CD8-positive, alpha-beta memory T cell (primary cell): ENCODE data around the gene ATP6V1A. TPM values are rescaled to one million over a fixed set of nuclear protein-coding genes. Genes with fewer than 3 reads are reported as not detected.

ENCODE experiments used
- CTCF ChIA-PET: fragments of 350-600 bp; sonication (Branson Sonifier 250); formaldehyde crosslinking; loops from one replicate; lab custom pipeline; 2021; ENCODE audit warnings: antibody characterized with exemption; lab: Charles Lee
- POLR2A ChIA-PET: fragments of 350-600 bp; sonication (Branson Sonifier 250); formaldehyde crosslinking; loops from one replicate; lab custom pipeline; 2021; ENCODE audit warnings: antibody characterized with exemption; lab: Charles Lee
- DNase-seq, 5 donors: peaks; one replicate each; pipeline versions ENCODE4 v3.0.0 to v3.0.0-alpha.2; 2020 to 2022; ENCODE audit warnings: mixed read lengths in 1 of 5
- H3K27ac ChIP-seq: one replicate; pipeline ENCODE4 v1.7.0; 2013; ENCODE audit warnings: low read depth, mild to moderate bottlenecking, low read length, moderate library complexity
- H3K27me3 ChIP-seq: 2 replicates; pipeline ENCODE4 v1.7.0; 2013; ENCODE audit warnings: low read length, mild to moderate bottlenecking; ENCODE audit not compliant: insufficient read depth, poor library complexity, severe bottlenecking
- H3K36me3 ChIP-seq: 2 replicates; pipeline ENCODE4 v1.7.0; 2013; ENCODE audit warnings: mild to moderate bottlenecking, low read length, moderate library complexity; ENCODE audit not compliant: insufficient read depth
- H3K4me1 ChIP-seq: 2 replicates; pipeline ENCODE4 v1.7.0; 2013; ENCODE audit warnings: mild to moderate bottlenecking, low read length, moderate library complexity; ENCODE audit not compliant: insufficient read depth
- H3K4me3 ChIP-seq: 2 replicates; pipeline ENCODE4 v1.7.0; 2013; ENCODE audit warnings: mild to moderate bottlenecking, low read length
- H3K9me3 ChIP-seq: 2 replicates; pipeline ENCODE4 v1.7.0; 2013; ENCODE audit warnings: mild to moderate bottlenecking, low read length
- H3K27ac Mint-ChIP-seq, 8 donors: one replicate each; pipeline ENCODE4 v1.8.0; 2020 to 2021; ENCODE audit warnings: mixed read lengths in 8 of 8, mild to moderate bottlenecking in 6 of 8, inconsistent platforms in 3 of 8, moderate library complexity in 3 of 8
- H3K27me3 Mint-ChIP-seq, 2 donors: one replicate each; pipeline ENCODE4 v1.8.0; 2020 to 2021; ENCODE audit warnings: mixed read lengths in 2 of 2, mild to moderate bottlenecking in 1 of 2, moderate library complexity in 1 of 2
- H3K36me3 Mint-ChIP-seq, 3 donors: one replicate each; pipeline ENCODE4 v1.8.0; 2020 to 2021; ENCODE audit warnings: mixed read lengths in 3 of 3, inconsistent platforms in 1 of 3, mild to moderate bottlenecking in 1 of 3
- H3K4me1 Mint-ChIP-seq, 3 donors: one replicate each; pipeline ENCODE4 v1.8.0; 2020 to 2021; ENCODE audit warnings: mixed read lengths in 3 of 3, inconsistent platforms in 1 of 3, mild to moderate bottlenecking in 1 of 3
- H3K4me3 Mint-ChIP-seq, 7 donors: one replicate each; pipeline ENCODE4 v1.8.0; 2020 to 2021; ENCODE audit warnings: mixed read lengths in 7 of 7, mild to moderate bottlenecking in 6 of 7, moderate library complexity in 4 of 7, inconsistent platforms in 2 of 7
- H3K9me3 Mint-ChIP-seq, 5 donors: one replicate each; pipeline ENCODE4 v1.8.0; 2020 to 2022; ENCODE audit warnings: mixed read lengths in 5 of 5, mild to moderate bottlenecking in 3 of 5, moderate library complexity in 2 of 5, inconsistent platforms in 1 of 5
- polyA plus RNA-seq: library from polyadenylated mRNA; unstranded; fragments of 300-500 nt; fragmentation: Illumina TruSeq; gene quantifications from one replicate; pipeline ENCODE4 v1.2.3, GENCODE V29; 2021
- total RNA-seq, 2 experiments: library from RNA; stranded (reverse); gene quantifications; one replicate each; pipeline ENCODE4 v1.2.3, GENCODE V29; 2021

Gene ATP6V1A
- total and polyA plus RNA-seq, 3 experiments from 2014 or later, result 34.0 to 48.0 (median 45.4) TPM

- no peak overlapping the region for H3K4me3 Mint-ChIP-seq
- no peak for DNase-seq
- H3K27me3 Mint-ChIP-seq, result no peaks in the 10 kb centered on the region
- H3K9me3 Mint-ChIP-seq, result no peaks in the 10 kb centered on the region
- CTCF ChIA-PET, result no interaction called here
- Histone ChIP-seq H3K27me3 (no peaks in the 10 kb centered on the region), H3K9me3 (no peaks in the 10 kb centered on the region), H3K27ac (no peak overlapping the region), H3K4me1 (no peaks in the 10 kb centered on the region), H3K4me3 (no peak overlapping the region), H3K36me3 (peaks cover 19% of the 10 kb centered on the region)
- peak overlapping the region in 1 of 8 donors; percentile 32 for H3K27ac Mint-ChIP-seq
- POLR2A ChIA-PET, result no interaction called here
- H3K4me1 Mint-ChIP-seq, result peaks cover 2 to 4% (median 3%) of the 10 kb centered on the region in 3 donors
- peaks cover 8 to 49% (median 10%) of the 10 kb centered on the region in 3 donors for H3K36me3 Mint-ChIP-seq
Measured at GRCh38 chr3:113717308-113717707, 29.5 kb upstream of the ATP6V1A start.

- Histone ChIP-seq H3K36me3 (peaks cover 24% of the 10 kb centered on the region), H3K27me3 (no peaks in the 10 kb centered on the region), H3K4me1 (no peaks in the 10 kb centered on the region), H3K4me3 (no peak overlapping the region), H3K9me3 (no peaks in the 10 kb centered on the region), H3K27ac (no peak overlapping the region)
- Mint-ChIP-seq H3K27ac (peak overlapping the region in 3 of 8 donors; percentile 27 to 92 (median 35)), H3K27me3 (no peaks in the 10 kb centered on the region), H3K4me1 (peaks cover 4% of the 10 kb centered on the region in 3 donors), H3K9me3 (no peaks in the 10 kb centered on the region), H3K4me3 (no peak overlapping the region), H3K36me3 (peaks cover 11 to 54% (median 12%) of the 10 kb centered on the region in 3 donors)
- ChIA-PET POLR2A (no interaction called here), CTCF (no interaction called here)
- no peak for DNase-seq
Measured at GRCh38 chr3:113717818-113718217, 29.0 kb upstream of the ATP6V1A start.

GRCh38 chr3:113719294-113719693, 27.5 kb upstream of the ATP6V1A start:
- no peak overlapping the region for H3K4me3 Mint-ChIP-seq
- Histone ChIP-seq H3K4me3 (no peak overlapping the region), H3K4me1 (no peaks in the 10 kb centered on the region), H3K9me3 (no peaks in the 10 kb centered on the region), H3K27ac (no peak overlapping the region), H3K27me3 (no peaks in the 10 kb centered on the region), H3K36me3 (peaks cover 30% of the 10 kb centered on the region)
- peaks cover 4 to 18% (median 15%) of the 10 kb centered on the region in 3 donors for H3K4me1 Mint-ChIP-seq
- H3K27ac Mint-ChIP-seq, result peak overlapping the region in 1 of 8 donors; percentile 61
- no peaks in the 10 kb centered on the region for H3K9me3 Mint-ChIP-seq
- CTCF ChIA-PET, result no interaction called here
- no peaks in the 10 kb centered on the region for H3K27me3 Mint-ChIP-seq
- no peak for DNase-seq
- POLR2A ChIA-PET, result no interaction called here
- peaks cover 11 to 67% (median 17%) of the 10 kb centered on the region in 3 donors for H3K36me3 Mint-ChIP-seq

GRCh38 chr3:113719758-113720157, 27.1 kb upstream of the ATP6V1A start:
- no peaks in the 10 kb centered on the region for H3K27me3 ChIP-seq
- H3K36me3 ChIP-seq, result peaks cover 30% of the 10 kb centered on the region
- no peaks in the 10 kb centered on the region for H3K9me3 ChIP-seq
- Mint-ChIP-seq H3K9me3 (no peaks in the 10 kb centered on the region), H3K27me3 (no peaks in the 10 kb centered on the region), H3K4me3 (no peak overlapping the region), H3K27ac (no peak overlapping the region), H3K4me1 (peaks cover 6 to 22% (median 16%) of the 10 kb centered on the region in 3 donors), H3K36me3 (peaks cover 11 to 72% (median 17%) of the 10 kb centered on the region in 3 donors)
- DNase-seq, result no peak
- no peak overlapping the region for H3K27ac ChIP-seq
- ChIA-PET CTCF (no interaction called here), POLR2A (no interaction called here)
- H3K4me1 ChIP-seq, result no peaks in the 10 kb centered on the region
- H3K4me3 ChIP-seq, result no peak overlapping the region

- H3K27me3 ChIP-seq, result no peaks in the 10 kb centered on the region
- no peaks in the 10 kb centered on the region for H3K27me3 Mint-ChIP-seq
- no peaks in the 10 kb centered on the region for H3K9me3 Mint-ChIP-seq
- H3K36me3 Mint-ChIP-seq, result peaks cover 11 to 71% (median 14%) of the 10 kb centered on the region in 3 donors
- H3K27ac Mint-ChIP-seq, result peak overlapping the region in 1 of 8 donors; percentile 91
- no peaks in the 10 kb centered on the region for H3K9me3 ChIP-seq
- ChIA-PET POLR2A (no interaction called here), CTCF (interaction anchor here (1.1 kb wide), 1 partner anchor 23 kb away, joined by 3 read pairs; no protein-coding TSS in a partner anchor)
- H3K36me3 ChIP-seq, result peaks cover 30% of the 10 kb centered on the region
- no peak overlapping the region for H3K4me3 ChIP-seq
- H3K4me1 Mint-ChIP-seq, result peaks cover 13 to 32% (median 26%) of the 10 kb centered on the region in 3 donors
- no peaks in the 10 kb centered on the region for H3K4me1 ChIP-seq
- no peak overlapping the region for H3K4me3 Mint-ChIP-seq
- no peak overlapping the region for H3K27ac ChIP-seq
- DNase-seq, result no peak
Measured at GRCh38 chr3:113721636-113722035, 25.2 kb upstream of the ATP6V1A start.

GRCh38 chr3:113728661-113729060, 18.2 kb upstream of the ATP6V1A start:
- Mint-ChIP-seq H3K36me3 (peaks cover 0 to 50% (median 3%) of the 10 kb centered on the region in 3 donors), H3K27me3 (no peaks in the 10 kb centered on the region), H3K4me3 (no peak overlapping the region), H3K4me1 (peaks cover 38 to 70% (median 63%) of the 10 kb centered on the region in 3 donors), H3K9me3 (no peaks in the 10 kb centered on the region), H3K27ac (peak overlapping the region in 1 of 8 donors; percentile 73)
- H3K4me3 ChIP-seq, result no peak overlapping the region
- ChIA-PET CTCF (interaction anchor here (2.3 kb wide), 1 partner anchor 17 kb away, joined by 8 read pairs; the partner anchor contains the start of gene NAA50), POLR2A (interaction anchor here (0.7 kb wide), 1 partner anchor 190 kb away, joined by 4 read pairs; no protein-coding TSS in a partner anchor)
- no peaks in the 10 kb centered on the region for H3K9me3 ChIP-seq
- no peaks in the 10 kb centered on the region for H3K36me3 ChIP-seq
- H3K4me1 ChIP-seq, result no peaks in the 10 kb centered on the region
- H3K27ac ChIP-seq, result no peak overlapping the region
- no peak for DNase-seq
- no peaks in the 10 kb centered on the region for H3K27me3 ChIP-seq

GRCh38 chr3:113730550-113730949, 16.3 kb upstream of the ATP6V1A start:
- H3K27me3 Mint-ChIP-seq, result no peaks in the 10 kb centered on the region
- no peak for DNase-seq
- H3K9me3 Mint-ChIP-seq, result no peaks in the 10 kb centered on the region

GRCh38 chr3:113731694-113732093, 15.1 kb upstream of the ATP6V1A start:
- H3K36me3 Mint-ChIP-seq, result peaks cover 0 to 39% (median 0%) of the 10 kb centered on the region in 3 donors
- CTCF ChIA-PET, result interaction anchor here (1.4 to 5.7 kb wide), 3 partner anchors 14 to 181 kb away, joined by 3 to 75 read pairs (median 4); partner anchors contain the start of genes ATP6V1A and NAA50
- H3K9me3 Mint-ChIP-seq, result no peaks in the 10 kb centered on the region
- POLR2A ChIA-PET, result no interaction called here
- Histone ChIP-seq H3K4me1 (no peaks in the 10 kb centered on the region), H3K27ac (no peak overlapping the region), H3K9me3 (no peaks in the 10 kb centered on the region), H3K27me3 (no peaks in the 10 kb centered on the region), H3K4me3 (no peak overlapping the region), H3K36me3 (no peaks in the 10 kb centered on the region)
- H3K27ac Mint-ChIP-seq, result peak overlapping the region in 2 of 8 donors; percentile 13 to 33
- peaks cover 40 to 74% (median 65%) of the 10 kb centered on the region in 3 donors for H3K4me1 Mint-ChIP-seq
- DNase-seq, result peak in 1 of 5 donors; percentile 10
- H3K27me3 Mint-ChIP-seq, result no peaks in the 10 kb centered on the region
- no peak overlapping the region for H3K4me3 Mint-ChIP-seq

More at GRCh38 chr3:113730550-113730949, 16.3 kb upstream of the ATP6V1A start:
- Histone ChIP-seq H3K36me3 (no peaks in the 10 kb centered on the region), H3K9me3 (no peaks in the 10 kb centered on the region), H3K27me3 (no peaks in the 10 kb centered on the region), H3K4me1 (no peaks in the 10 kb centered on the region), H3K4me3 (no peak overlapping the region), H3K27ac (no peak overlapping the region)
- POLR2A ChIA-PET, result no interaction called here
- CTCF ChIA-PET, result interaction anchor here (1.6 kb wide), 1 partner anchor 14 kb away, joined by 5 read pairs; no protein-coding TSS in a partner anchor
- Mint-ChIP-seq H3K27ac (peak overlapping the region in 2 of 8 donors; percentile 1 to 34), H3K4me1 (peaks cover 40 to 72% (median 66%) of the 10 kb centered on the region in 3 donors), H3K4me3 (no peak overlapping the region), H3K36me3 (peaks cover 0 to 40% (median 0%) of the 10 kb centered on the region in 3 donors)
